Gastrocnemius medialis (tissue), 4 donors: Measurements from ENCODE around the gene CCDC12. TPM values are rescaled to one million over a fixed set of nuclear protein-coding genes. Genes with fewer than 3 reads are reported as not detected.
A peak's percentile ranks its signal among the peaks of the same experiment; 100 is the strongest.

Source experiments
- ATAC-seq, 2 donors: fragments of 150-250 bp; one replicate each; pipeline ENCODE4 v1.9.1; 2016
- DNase-seq, 2 donors: peaks; one replicate each; pipeline ENCODE4 v3.0.0-alpha.2; 2019
- H3K27ac ChIP-seq, 4 donors: fragments of 200-600 bp; sonication (generic); 1 replicate in 1 of 4; 2 replicates in 3 of 4; pipeline ENCODE4 v1.5.1; 2016 to 2018; ENCODE audit warnings: mild to moderate bottlenecking in 2 of 4, moderate library complexity in 1 of 4
- H3K27me3 ChIP-seq, 3 donors: fragments of 200-600 bp; sonication (generic) in 2 of 3; 1 replicate in 1 of 3; 2 replicates in 2 of 3; pipeline versions ENCODE4 v1.5.1 to v1.6.0; 2016 to 2019; ENCODE audit warnings: mild to moderate bottlenecking in 1 of 3, moderate library complexity in 1 of 3
- H3K36me3 ChIP-seq, 2 donors: fragments of 200-600 bp; sonication (generic) in 1 of 2; one replicate each; pipeline ENCODE4 v1.5.1; 2017 to 2018
- H3K4me1 ChIP-seq, 2 donors: fragments of 200-600 bp; sonication (generic) in 1 of 2; one replicate each; pipeline ENCODE4 v1.5.1; 2016 to 2017; ENCODE audit warnings: mild to moderate bottlenecking in 2 of 2
- H3K4me3 ChIP-seq, 4 donors: fragments of 200-600 bp; sonication (generic) in 3 of 4; 1 replicate in 1 of 4; 2 replicates in 3 of 4; pipeline ENCODE4 v1.5.1; 2016 to 2019; ENCODE audit warnings: mild to moderate bottlenecking in 2 of 4
- H3K9me3 ChIP-seq, 3 donors: fragments of 200-600 bp; sonication (generic) in 2 of 3; 1 replicate in 1 of 3; 2 replicates in 2 of 3; pipeline ENCODE4 v1.5.1; 2016 to 2019
- POLR2A ChIP-seq, 2 donors: fragments of 450-650 bp; IDR thresholded peaks; one replicate each; pipeline ENCODE4 v1.6.1; 2017; ENCODE audit warnings: antibody characterized with exemption in 2 of 2, mild to moderate bottlenecking in 2 of 2, moderate library complexity in 2 of 2
- in situ Hi-C, 4 donors: fragments of 200-750 bp; cut with MboI; loops; one replicate each; pipeline versions ENCODE4 v1.15.0 to v1.8.0; 2017; ENCODE audit warnings: low sequenced_read_pairs in 4 of 4
- intact Hi-C: fragments of 100-400 bp; cut with DNase I; formaldehyde crosslinking; loops from one replicate; pipeline ENCODE4 v1.15.1; 2023; ENCODE audit warnings: low total_unique reads
- total RNA-seq, 4 donors: library from RNA; depleted of rRNA; stranded (reverse); fragments of >200 nt; gene quantifications; one replicate each; pipeline versions ENCODE4 v1.1.0 to v1.2.3, GENCODE V29; 2016
- TF ChIP-seq, protein P1 (sequence below), 5 experiments: fragments of 450-650 bp in 3 of 5; fragments of 200-600 bp in 2 of 5; sonication (generic) in 2 of 5; IDR thresholded peaks in 4 of 5; conservative IDR thresholded peaks in 1 of 5; 1 replicate in 4 of 5; 2 replicates in 1 of 5; pipeline ENCODE4 v1.5.1; 2016 to 2019; ENCODE audit warnings: antibody characterized with exemption in 5 of 5, mild to moderate bottlenecking in 3 of 5, moderate library complexity in 3 of 5

CCDC12 gene
- total RNA-seq, 4 donors from 2014 or later: 24.6 to 32.0 (median 29.0) TPM

- in situ Hi-C loops (no loop called here), intact Hi-C loops (no loop called here)
- Histone ChIP-seq H3K27ac (peak overlapping the region; percentile 39 to 91 (median 88)), H3K9me3 (no peaks in the 10 kb centered on the region), H3K4me1 (peaks cover 75 to 85% of the 10 kb centered on the region in 2 donors), H3K4me3 (no peak overlapping the region), H3K36me3 (no peaks in the 10 kb centered on the region), H3K27me3 (no peaks in the 10 kb centered on the region)
- TF ChIP-seq, protein P1, sequence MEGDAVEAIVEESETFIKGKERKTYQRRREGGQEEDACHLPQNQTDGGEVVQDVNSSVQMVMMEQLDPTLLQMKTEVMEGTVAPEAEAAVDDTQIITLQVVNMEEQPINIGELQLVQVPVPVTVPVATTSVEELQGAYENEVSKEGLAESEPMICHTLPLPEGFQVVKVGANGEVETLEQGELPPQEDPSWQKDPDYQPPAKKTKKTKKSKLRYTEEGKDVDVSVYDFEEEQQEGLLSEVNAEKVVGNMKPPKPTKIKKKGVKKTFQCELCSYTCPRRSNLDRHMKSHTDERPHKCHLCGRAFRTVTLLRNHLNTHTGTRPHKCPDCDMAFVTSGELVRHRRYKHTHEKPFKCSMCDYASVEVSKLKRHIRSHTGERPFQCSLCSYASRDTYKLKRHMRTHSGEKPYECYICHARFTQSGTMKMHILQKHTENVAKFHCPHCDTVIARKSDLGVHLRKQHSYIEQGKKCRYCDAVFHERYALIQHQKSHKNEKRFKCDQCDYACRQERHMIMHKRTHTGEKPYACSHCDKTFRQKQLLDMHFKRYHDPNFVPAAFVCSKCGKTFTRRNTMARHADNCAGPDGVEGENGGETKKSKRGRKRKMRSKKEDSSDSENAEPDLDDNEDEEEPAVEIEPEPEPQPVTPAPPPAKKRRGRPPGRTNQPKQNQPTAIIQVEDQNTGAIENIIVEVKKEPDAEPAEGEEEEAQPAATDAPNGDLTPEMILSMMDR (IDR thresholded peaks at IDR 0.05 in 4 of 5, conservative IDR thresholded peaks at IDR 0.05 in 1 of 5): no peak
- no peak for TF ChIP-seq POLR2A (IDR thresholded peaks at IDR 0.05)
- DNase-seq (no peak), ATAC-seq (no peak)
Measured at GRCh38 chr3:46950650-46951241, 25.8 kb downstream of the CCDC12 start.

DNA sequence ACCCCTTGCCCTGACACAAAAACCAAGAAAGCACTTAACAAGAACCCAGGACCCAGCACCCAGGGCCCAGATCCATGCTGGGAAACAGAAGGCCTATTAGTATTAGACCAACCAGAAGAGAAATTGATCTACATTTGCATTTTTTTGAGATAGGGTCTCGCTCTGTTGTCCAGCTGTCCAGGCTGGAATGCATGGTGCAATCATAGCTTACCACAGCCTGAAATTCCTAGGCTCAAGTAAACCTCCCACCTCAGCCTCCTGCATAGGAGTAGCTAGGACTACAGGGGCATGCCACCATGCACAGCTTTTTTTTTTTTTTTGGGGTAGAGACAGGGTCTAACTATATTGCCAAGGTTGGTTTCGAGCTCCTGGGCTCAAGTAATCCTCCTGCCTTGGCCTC, 26.4 kb downstream of the CCDC12 start:
- intact Hi-C loops: no loop called here
- ATAC-seq (no peak), DNase-seq (no peak)
- peaks cover 73 to 85% of the 10 kb centered on the region in 2 donors for H3K4me1 ChIP-seq
- no peak overlapping the region for H3K4me3 ChIP-seq
- in situ Hi-C loops: no loop called here
- no peaks in the 10 kb centered on the region for H3K9me3 ChIP-seq
- TF ChIP-seq, protein P1 (IDR thresholded peaks at IDR 0.05 in 4 of 5, conservative IDR thresholded peaks at IDR 0.05 in 1 of 5): no peak
- TF ChIP-seq POLR2A (IDR thresholded peaks at IDR 0.05): no peak
- H3K27me3 ChIP-seq: no peaks in the 10 kb centered on the region
- peak overlapping the region; percentile 86 to 91 (median 88) for H3K27ac ChIP-seq
- H3K36me3 ChIP-seq: no peaks in the 10 kb centered on the region

GRCh38 chr3:46948830-46949671, 27.5 kb downstream of the CCDC12 start:
- DNase-seq: no peak
- in situ Hi-C loops: no loop called here
- peak overlapping the region; percentile 86 to 91 (median 88) for H3K27ac ChIP-seq
- no peak overlapping the region for H3K4me3 ChIP-seq
- H3K36me3 ChIP-seq: no peaks in the 10 kb centered on the region
- intact Hi-C loops: loop anchor here (2.0 kb wide), 1 partner anchor 28 kb away; the partner anchor contains the start of gene CCDC12
- TF ChIP-seq POLR2A (IDR thresholded peaks at IDR 0.05): no peak
- TF ChIP-seq, protein P1 (IDR thresholded peaks at IDR 0.05 in 4 of 5, conservative IDR thresholded peaks at IDR 0.05 in 1 of 5): no peak
- no peak for ATAC-seq
- H3K9me3 ChIP-seq: no peaks in the 10 kb centered on the region
- no peaks in the 10 kb centered on the region for H3K27me3 ChIP-seq
- H3K4me1 ChIP-seq: peaks cover 72 to 86% of the 10 kb centered on the region in 2 donors

DNA sequence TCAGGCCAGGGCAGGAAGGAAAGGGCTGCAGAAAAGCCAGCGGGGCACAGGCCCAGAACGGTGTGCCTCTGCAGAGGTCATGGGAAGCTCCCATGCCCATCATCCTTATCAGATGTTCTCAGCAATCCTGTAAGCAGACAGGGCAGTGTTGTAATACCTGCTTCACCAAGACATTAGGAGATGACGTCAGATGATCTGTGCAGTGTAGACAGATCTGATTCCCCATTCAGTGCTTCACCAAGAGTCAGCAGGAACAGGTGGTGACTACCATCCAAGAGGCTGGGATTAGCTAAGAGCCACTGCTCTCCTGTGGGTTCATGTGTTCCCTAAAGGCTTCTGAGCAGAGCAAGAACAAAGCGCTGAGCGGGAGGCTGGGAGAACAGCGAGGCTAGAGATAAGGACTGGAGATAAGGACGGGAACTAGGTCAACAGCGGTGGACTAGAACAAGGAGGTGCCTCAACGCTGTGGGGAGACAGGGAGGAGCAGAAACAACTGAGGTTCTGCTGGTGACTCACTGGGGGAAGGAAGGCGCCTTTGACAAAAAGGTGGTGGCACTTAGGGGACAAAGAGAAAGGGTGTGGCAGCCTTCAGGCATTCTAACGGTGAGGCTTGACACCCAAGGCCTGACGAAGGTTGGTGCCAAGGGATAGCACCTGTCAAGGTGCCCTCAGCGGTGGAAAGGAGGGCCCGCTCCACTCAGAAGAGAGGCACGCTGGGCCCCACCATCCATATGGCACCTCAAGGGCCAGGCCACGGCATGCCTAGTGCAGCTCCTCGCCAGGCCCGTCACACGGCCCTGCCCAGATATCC, 28.4 kb downstream of the CCDC12 start:
- intact Hi-C loops: loop anchor here (2.0 kb wide), 1 partner anchor 29 kb away; the partner anchor contains the start of gene CCDC12
- peak; percentile 73 to 91 for DNase-seq

More for the DNA sequence above, 28.4 kb downstream of the CCDC12 start:
- H3K27me3 ChIP-seq: no peaks in the 10 kb centered on the region
- peak; percentile 26 to 62 for TF ChIP-seq POLR2A (IDR thresholded peaks at IDR 0.05)
- TF ChIP-seq, protein P1 (IDR thresholded peaks at IDR 0.05 in 4 of 5, conservative IDR thresholded peaks at IDR 0.05 in 1 of 5): no peak
- H3K36me3 ChIP-seq: no peaks in the 10 kb centered on the region
- in situ Hi-C loops: no loop called here
- H3K9me3 ChIP-seq: no peaks in the 10 kb centered on the region
- ATAC-seq: peak; percentile 95 to 96
- H3K27ac ChIP-seq: peak overlapping the region; percentile 86 to 91 (median 88)
- peaks cover 72 to 87% of the 10 kb centered on the region in 2 donors for H3K4me1 ChIP-seq
- H3K4me3 ChIP-seq: no peak overlapping the region
